AG09319 (cell line): ENCODE results near the gene STRIP1.

ENCODE experiments used
- DNase-seq: peaks from one replicate; pipeline ENCODE4 v3.0.0-alpha.2; 2010; ENCODE audit warnings: low read depth; ENCODE audit errors: extremely low read depth
- CTCF ChIP-seq: IDR thresholded peaks from 2 replicates; pipeline ENCODE4 v1.5.1; 2011; ENCODE audit warnings: low read depth, mild to moderate bottlenecking, inconsistent platforms, low read length, moderate library complexity

Gene STRIP1

GRCh38 chr1:110083866-110084226 lies 49.4 kb downstream of the STRIP1 start:
- DNase-seq, result no peak

DNA sequence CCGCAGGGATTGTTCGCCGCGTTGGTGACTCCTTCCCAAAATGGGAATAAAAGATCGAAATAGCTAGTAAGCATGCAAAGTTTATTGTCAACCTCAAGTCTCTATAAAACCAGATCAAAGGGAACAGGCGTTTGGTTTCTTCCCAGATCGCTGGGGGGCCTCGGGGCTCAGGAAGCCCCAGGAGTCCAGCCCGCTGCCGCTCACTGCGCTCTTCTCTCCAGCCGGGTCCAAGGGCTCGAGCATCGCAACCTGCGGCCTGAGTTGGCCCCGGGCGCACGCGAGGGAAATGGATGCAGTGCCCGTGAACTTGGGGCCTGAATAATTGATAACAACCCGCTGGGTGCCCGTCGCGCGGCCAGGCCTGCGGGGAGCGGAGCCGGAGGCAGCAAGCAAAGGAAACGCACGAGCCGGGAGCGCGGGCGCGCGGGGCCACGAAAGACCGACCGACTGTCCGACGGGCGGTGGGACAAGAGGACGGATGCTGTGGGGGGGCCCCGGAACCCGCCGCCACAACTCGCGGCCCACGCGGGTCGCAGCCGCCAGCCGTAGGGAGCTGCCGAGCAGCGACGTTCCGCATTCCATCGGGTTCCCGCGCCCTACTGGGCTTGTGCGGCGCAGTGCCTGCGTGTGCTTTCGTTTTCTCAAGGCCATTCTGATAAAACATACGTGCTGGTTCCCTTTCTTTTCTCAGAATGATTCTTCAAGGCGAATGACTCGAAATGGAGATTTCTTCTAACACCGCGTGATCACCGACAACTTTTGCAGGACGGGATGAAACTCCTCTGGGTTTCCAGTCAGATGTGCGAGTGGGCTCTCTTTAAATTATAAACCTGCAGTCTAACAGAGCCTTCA lies 50.0 kb downstream of the STRIP1 start:
- peak; percentile 12 for DNase-seq
- no peak for TF ChIP-seq CTCF

More at GRCh38 chr1:110083866-110084226, 49.4 kb downstream of the STRIP1 start:
- no peak for TF ChIP-seq CTCF

- DNase-seq, result no peak
- no peak for TF ChIP-seq CTCF
Observed at GRCh38 chr1:110085671-110086070, 51.2 kb downstream of the STRIP1 start.

DNA sequence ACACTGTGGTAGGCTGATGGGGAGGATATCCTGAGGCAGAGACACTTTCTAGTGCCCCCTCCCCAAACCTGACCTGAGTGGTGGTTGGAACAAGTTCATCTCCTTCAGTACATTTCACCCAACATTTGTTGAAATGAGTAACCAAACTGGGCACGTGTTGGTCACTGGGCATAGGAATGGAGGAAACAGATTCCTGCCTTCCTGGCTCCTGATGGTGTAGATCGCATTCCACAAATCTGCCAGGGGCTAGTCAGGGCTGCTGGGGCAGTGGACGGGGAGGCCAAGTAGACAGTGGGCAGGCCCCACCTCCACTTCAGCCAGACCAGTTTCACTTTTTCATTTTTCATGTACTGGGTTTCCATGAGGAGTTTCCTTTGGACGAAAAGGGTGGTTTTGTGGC lies 52.5 kb downstream of the STRIP1 start:
- no peak for TF ChIP-seq CTCF
- DNase-seq, result no peak

DNA sequence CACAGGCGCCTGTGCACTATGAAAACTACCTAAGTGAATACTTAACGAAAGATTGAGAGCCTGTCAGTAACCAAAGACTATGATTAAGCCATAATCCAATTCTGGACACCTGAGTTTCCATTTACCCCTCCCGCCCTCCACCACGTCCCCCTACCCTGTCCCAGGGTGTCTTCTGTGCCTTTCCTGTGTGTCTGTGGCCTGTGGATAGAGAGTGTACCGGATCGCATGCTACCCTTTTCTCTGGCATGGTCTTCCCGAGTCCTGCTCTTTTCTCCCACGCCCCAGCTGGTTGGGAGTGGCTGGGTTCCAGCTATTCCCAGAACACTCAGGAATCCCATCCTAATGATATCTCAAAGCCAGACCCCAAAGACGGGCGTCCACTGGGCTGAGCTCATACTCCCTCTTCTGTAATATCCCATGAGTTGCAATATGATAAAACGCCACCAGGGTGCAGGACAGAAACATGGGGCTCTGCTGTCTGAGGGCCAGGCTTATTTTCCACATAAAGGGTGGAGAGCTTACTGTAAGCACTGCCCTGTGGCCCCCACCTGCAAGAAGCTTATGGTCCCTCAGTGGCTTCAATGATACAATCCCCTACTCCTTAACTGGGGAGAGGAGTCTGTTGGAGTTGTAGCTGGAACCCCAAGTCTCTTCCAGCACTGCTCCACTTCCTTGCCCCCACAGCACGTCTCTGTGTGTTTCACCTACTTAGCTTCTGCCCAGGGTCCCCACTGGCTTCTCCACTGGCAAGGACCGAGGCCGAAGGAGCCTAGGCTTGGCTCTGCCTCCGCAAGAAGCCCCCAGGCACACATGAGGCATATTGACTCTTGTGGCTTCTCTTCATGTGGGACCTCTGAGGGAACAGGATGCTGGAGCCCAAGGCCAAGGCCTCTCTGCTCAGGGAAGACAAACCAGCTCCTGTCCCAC lies 53.7 kb downstream of the STRIP1 start:
- peak; percentile 69 for TF ChIP-seq CTCF
- peak; percentile 12 for DNase-seq

DNA sequence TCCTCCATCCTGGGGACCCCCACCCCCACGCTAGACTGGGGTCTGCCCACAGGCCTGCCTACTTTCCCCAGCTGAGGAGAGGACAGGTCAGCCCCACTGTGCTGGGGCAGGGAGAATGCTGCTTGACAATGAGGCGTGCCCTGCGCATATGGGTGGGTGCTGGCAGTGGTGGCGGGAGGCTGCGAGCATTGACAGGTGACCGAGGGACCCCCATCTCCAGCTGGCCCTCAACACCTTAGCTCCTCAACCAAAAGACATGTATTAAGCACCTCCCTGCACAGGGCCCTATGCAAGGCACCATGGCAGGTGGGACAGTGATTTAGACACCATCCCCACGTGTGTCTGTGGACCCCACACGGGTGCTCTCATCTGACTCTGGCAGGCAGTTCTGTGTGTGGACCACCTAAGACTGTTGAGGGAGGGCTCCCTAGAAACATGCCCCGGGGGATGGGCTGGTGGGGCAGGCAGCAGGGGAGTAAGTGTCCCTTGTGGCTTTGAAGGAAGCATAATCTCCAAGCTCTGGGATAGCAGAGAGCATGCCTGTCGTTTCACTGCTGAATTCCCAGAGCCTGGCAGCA lies 54.4 kb downstream of the STRIP1 start:
- DNase-seq, result no peak
- TF ChIP-seq CTCF, result no peak
